Measurements from ENCODE around the gene RARRES1.

The RARRES1 gene

GRCh38 chr3:158680861-158681260, 51.4 kb downstream of the RARRES1 start:
- no peak for DNase-seq

- no peak for DNase-seq
Measured at GRCh38 chr3:158679547-158680000, 52.7 kb downstream of the RARRES1 start.

- no peak for DNase-seq
Measured at GRCh38 chr3:158678687-158679086, 53.6 kb downstream of the RARRES1 start.

DNA sequence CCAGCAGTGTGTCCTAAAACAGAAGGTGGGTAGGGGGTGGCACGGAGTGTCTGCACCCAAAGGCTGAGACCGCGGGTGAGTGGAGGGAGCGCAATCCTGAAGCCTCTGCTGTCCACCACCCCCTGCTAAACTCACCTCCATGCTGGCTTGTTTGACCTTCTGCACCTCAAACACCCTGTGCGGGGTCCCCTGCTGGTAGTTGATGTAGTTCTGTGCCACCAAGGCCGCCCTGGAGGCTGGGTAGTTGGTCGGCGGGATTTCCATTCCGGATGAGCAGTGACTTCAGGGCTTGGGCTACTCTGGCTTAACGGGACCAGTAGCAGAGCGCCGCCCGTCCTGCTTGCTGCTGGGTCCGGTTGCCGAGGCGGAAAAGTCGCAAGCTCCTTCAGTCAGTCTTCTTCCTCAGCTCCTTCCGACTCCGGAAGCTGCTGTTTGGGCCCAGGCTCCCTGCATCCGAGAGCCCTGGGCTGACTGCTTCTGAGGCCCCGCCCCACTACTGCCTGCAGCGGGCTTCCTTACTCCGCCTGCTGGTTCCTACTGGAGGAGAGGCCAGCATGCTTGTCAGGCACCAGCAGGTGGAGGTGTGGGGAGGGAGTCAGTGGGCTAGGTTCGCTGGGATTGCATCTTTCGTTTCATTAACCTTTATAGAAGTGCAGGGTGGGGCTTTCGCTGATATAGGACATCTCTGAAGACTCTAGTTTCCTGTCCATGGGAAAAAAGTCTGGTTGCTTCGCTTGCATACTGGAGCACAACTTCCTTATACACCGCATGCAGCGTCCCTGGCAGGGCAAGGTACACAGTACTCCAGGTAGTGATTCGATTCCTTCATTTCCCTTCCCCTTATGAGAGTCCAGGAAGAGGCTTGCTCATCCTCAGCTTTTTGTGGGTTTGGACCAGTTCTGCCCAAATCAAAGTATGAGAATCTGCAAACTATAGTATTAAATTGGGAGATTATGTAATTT, 59.8 kb downstream of the RARRES1 start, which contains the start of gene LXN:
TSS of gene LXN (minus strand) at position 434 of the 962 bp plus-strand sequence. CDS start at position 264, 170 bp downstream.
- DNase-seq = peak; percentile 35

DNA sequence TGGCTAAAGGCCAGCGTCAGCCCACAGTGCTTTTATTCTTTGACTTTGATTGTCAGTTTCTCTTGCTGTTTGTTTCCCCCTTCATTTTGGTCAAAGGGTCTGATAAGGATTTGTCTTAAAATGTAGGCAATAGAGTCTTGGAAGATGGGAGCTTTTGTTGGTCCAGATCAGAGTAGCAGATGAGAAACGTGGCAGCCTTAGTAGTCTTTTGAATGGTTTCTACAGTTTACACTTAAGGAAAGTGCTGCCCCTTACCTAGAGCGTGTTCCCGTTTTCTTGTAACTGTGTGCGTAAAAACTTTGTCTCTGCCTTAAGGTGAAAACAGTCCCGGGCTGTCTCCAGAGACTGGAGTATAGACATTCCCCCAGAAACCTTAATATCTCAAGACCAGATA, 60.4 kb downstream of the RARRES1 start:
- no peak for DNase-seq

DNA sequence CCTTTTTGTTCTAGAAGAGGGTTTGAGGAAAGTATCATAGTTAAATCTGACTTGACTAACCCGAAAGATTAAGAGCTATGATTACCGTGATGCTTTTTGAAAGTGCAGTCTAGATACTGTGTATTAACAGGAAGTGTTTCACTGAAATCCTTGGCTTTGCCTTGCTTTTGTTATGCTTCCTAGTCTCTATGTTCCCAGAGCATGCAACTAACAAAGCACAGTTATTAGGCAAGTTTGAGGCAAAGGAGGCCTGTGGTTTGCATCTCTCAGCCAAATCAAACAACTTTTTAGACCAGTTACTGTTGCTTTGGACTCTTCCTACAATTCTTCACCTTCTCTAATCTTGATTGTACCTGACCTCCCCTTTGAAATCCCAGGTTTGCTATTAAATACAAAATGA, 63.8 kb downstream of the RARRES1 start:
- DNase-seq = no peak

GRCh38 chr3:158666416-158666815, 65.8 kb downstream of the RARRES1 start:
- DNase-seq = no peak

DNA sequence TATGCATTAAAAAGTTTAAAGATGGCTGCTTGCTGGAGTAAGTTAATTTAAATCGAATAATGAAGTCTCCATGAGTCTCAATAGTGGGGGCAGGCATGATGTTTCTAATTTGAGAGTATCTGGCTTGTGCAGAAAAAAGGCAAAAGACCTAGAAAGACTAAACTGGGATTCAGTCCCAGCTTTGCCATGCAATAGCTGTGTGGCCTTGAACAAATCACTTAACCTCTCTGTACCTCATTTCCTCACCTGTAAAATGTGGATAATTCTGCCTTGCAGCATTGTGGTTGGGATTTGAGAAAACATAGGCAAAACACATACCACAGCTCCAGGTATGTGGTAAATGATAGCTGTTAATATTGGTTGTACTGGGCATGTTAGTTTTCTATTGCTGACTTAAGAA, 68.4 kb downstream of the RARRES1 start:
- no peak for DNase-seq

DNA sequence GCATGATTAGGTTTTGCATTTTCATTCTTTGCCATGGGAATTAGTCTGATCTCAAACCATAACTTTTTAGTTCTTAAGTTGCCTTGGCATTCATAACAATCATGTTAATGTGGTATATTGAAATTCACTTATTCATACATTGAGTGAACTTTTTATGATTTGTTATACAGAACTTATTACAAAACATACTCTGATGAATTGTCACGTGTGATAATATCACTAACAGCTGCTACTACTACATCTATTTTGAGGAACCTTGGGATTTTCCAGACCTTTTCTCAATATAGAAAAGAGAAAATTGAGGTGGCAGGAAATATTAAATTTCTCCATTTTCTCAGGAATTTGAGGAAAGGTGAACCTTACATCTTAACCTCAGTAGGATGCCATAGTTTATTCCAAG, 69.0 kb downstream of the RARRES1 start:
- DNase-seq = no peak

GRCh38 chr3:158660711-158661110, 71.5 kb downstream of the RARRES1 start:
- no peak for DNase-seq

DNA sequence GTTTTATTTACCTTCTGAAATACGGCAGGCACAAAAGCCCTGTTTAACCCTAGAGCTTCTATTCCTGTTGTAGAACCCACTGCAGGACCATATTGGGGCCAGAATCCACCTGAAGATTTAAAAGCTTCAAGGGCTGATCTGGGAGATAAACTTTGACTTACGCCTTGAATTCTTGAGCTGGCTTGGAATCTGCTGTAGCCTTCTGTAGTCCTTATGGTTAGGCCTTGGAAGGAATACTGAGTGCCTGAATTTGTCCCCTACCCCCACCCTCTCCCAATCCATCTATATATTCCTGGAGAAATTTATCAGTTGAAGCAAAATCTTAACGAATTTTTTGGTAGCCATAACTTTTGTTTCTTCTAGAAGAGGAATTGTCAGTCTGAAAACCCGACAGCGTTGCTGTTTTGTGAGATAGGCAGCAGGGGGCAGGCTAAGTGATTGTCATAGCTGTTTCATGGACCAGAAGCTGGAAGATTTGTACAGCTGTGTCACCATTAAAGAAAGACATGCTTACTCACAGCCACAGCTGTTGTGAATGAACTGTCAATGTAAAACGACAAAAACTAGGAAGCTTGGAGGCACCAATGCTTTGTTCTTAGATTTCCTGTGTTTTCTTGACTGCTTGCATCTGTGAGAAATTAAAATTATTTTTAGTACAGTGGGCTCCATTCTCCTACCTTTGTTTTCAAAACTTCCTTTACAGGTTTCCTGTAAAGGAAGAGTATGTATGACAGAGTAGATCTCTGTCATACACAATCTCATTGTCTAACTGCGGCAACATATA, 72.6 kb downstream of the RARRES1 start:
- peak; percentile 71 for DNase-seq

DNA sequence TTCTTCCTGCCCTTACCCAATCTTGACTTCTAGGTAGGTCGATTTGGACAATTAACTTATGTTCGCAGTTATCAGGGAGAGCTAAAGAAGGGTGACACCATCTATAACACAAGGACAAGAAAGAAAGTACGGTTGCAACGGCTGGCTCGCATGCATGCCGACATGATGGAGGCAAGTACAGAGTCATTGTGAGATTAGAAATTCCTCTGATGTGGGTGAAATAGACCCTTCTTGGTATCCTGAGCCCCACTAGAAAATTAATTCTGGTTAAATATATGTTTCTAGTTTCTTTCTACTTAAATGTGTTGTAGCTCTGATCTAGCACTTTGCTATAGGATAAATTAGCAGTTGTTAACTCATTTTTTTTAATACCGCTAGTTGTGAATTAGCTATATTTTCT, 73.4 kb downstream of the RARRES1 start:
- no peak for DNase-seq

GRCh38 chr3:158652463-158652862, 79.8 kb downstream of the RARRES1 start:
- DNase-seq = no peak

- no peak for DNase-seq
Measured at GRCh38 chr3:158651192-158651591, 81.1 kb downstream of the RARRES1 start.

- DNase-seq = no peak
Measured at GRCh38 chr3:158649791-158650190, 82.5 kb downstream of the RARRES1 start.

Data from NCI-H82 (cell line).